ENCODE data around the gene NFIX. TPM values are rescaled to one million over a fixed set of nuclear protein-coding genes. Genes with fewer than 3 reads are reported as not detected.

Gene NFIX
- total and polyA plus RNA-seq, 2 experiments from 2014 or later: 0.06 to 0.14 TPM

DNA sequence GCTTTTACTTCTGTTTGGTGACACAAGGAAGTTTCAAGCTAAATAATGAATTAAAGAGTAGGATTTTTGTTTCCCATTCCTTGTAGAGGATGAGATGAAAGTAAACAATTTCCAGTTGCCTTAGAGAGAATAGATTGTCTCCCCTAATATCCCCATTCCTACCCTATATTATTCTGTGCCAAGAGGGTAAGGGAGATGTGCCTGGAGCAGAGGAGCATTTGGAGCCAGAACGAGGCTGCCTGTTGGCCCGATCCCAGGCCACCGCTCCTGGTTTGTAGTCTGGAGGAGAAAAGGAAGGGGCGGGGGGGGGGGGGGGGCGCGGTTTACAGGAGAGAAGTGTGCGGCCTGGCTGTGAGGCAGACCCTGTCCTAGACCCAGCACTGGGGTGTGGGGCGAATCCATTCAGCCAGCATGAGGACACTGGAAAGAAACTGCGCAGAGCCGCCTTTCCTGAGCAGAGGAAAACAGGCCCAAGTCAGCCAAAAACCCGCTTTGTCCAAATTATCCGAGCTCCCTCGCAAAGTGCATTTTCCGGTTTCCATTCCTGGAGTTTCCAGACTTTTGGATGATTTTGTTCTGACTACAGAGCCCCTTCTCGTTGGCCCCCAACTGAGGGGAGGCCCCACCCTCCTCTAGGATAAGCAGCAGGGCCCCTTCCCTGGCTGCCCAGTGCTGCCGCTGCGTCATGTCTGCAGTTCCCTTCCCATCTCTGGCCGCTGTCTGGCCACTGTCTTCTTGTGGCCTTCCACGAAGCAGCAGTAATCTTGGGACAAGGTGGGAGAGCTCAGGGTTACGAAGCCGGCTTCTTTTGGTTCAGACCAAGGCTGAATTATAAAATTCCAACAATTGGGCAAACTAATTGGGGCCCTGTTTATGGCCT lies 23.0 kb downstream of the NFIX start:
- peaks cover 67% of the 10 kb centered on the region for H3F3A ChIP-seq (replicated peaks; ENCODE audit: low read depth)
- H3K36me3 ChIP-seq (ENCODE audit: insufficient read depth): no peaks in the 10 kb centered on the region
- no peaks in the 10 kb centered on the region for H3K79me2 ChIP-seq (replicated peaks; ENCODE audit: insufficient read depth)
- no peak overlapping the region for H2AFZ ChIP-seq
- no peaks in the 10 kb centered on the region for H3K36me3 Mint-ChIP-seq (ENCODE audit: low read depth)
- peaks cover 100% of the 10 kb centered on the region for H3K27me3 Mint-ChIP-seq (ENCODE audit: insufficient read depth, low read depth, poor library complexity)
- ATAC-seq (peak; percentile 5), DNase-seq (ENCODE audit: low spot score) (peak; percentile 70)
- peaks cover 95% of the 10 kb centered on the region for H3K4me1 ChIP-seq (ENCODE audit: insufficient read depth)
- peak overlapping the region; percentile 24; the same call in 1 of the 3 replicates for H3K4me3 Mint-ChIP-seq
- H3K9me2 ChIP-seq (ENCODE audit: insufficient read depth): no peaks in the 10 kb centered on the region
- no peak overlapping the region for H3K27ac ChIP-seq (ENCODE audit: low read depth)
- H3K4me2 ChIP-seq: peak overlapping the region; percentile 74
- H3K4me1 Mint-ChIP-seq: peaks cover 80% of the 10 kb centered on the region
- peaks cover 98% of the 10 kb centered on the region for H3K27me3 ChIP-seq (ENCODE audit: insufficient read depth)
- H3K9me3 Mint-ChIP-seq: peaks cover 6% of the 10 kb centered on the region
- no peak overlapping the region for H3K27ac Mint-ChIP-seq
- peaks cover 40% of the 10 kb centered on the region for H4K20me1 ChIP-seq (replicated peaks; ENCODE audit: insufficient read depth)
- peak overlapping the region; percentile 42 for H3K4me3 ChIP-seq
- peak; percentile 94 for TF ChIP-seq EZH2 (IDR thresholded peaks at IDR 0.05; ENCODE audit: low read depth, unreplicated experiment)
- no peak for TF ChIP-seq CREB1 (CRISPR knock-in tag; IDR thresholded peaks at IDR 0.05; ENCODE audit: low read depth)

DNA sequence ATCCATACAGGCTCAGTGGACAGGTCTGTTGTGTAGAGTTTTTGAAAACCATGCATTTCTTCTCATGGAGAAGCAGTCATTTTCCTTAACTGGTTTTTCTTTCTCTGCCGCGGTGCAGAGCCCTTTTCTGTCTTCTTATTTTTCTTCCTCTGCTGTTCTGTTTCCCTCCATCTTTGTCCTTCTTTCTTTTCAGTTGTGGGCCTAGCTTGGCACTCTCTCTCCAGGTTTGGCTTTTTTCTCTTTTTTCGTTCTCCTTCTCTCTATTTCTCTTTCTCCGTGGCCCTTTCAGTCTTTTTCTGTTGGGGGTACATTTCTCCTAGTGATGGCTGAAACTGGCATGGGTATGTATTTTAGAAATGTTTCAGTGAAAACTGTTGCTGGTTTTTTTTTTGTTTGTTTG lies 24.1 kb downstream of the NFIX start:
- Histone ChIP-seq H3K4me1 (ENCODE audit: insufficient read depth) (peaks cover 93% of the 10 kb centered on the region), H3K36me3 (ENCODE audit: insufficient read depth) (no peaks in the 10 kb centered on the region), H3K27ac (ENCODE audit: low read depth) (no peak overlapping the region), H3K4me3 (no peak overlapping the region), H2AFZ (no peak overlapping the region), H3K9me2 (ENCODE audit: insufficient read depth) (no peaks in the 10 kb centered on the region), H3F3A (replicated peaks; ENCODE audit: low read depth) (peaks cover 67% of the 10 kb centered on the region), H4K20me1 (replicated peaks; ENCODE audit: insufficient read depth) (peaks cover 36% of the 10 kb centered on the region), H3K79me2 (replicated peaks; ENCODE audit: insufficient read depth) (no peaks in the 10 kb centered on the region), H3K27me3 (ENCODE audit: insufficient read depth) (peaks cover 98% of the 10 kb centered on the region), H3K4me2 (peak overlapping the region; percentile 74)
- ATAC-seq: no peak
- Mint-ChIP-seq H3K27me3 (ENCODE audit: insufficient read depth, low read depth, poor library complexity) (peaks cover 100% of the 10 kb centered on the region), H3K36me3 (ENCODE audit: low read depth) (no peaks in the 10 kb centered on the region), H3K27ac (no peak overlapping the region), H3K4me3 (peak overlapping the region; percentile 17; the same call in 1 of the 3 replicates), H3K4me1 (peaks cover 78% of the 10 kb centered on the region), H3K9me3 (peaks cover 8% of the 10 kb centered on the region)
- no peak for DNase-seq (ENCODE audit: low spot score)
- TF ChIP-seq EZH2 (IDR thresholded peaks at IDR 0.05; ENCODE audit: low read depth, unreplicated experiment) (peak; percentile 66), ZNF114 (CRISPR knock-in tag; IDR thresholded peaks at IDR 0.05) (no peak)

DNA sequence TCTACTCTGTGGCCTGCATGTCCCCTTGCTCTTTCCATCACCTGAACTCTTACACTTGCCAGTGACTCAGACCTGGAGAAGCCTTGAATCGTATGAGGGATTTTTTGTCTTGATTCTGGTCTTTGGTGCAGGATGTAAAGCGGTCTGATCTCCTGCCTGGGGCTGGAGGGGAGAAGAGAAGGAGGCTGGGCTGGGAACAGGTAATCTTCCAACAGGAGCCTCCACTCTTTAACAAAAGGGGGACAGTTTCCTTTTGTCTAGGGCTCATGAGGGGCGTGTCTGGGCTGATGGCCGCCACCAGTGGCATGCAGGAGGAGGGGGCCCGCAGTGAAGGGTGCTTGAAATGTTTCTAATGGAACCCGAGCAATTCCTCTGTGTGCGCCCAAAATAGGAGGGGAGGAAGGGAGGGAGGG lies 24.7 kb downstream of the NFIX start:
- Histone ChIP-seq H3K4me3 (peak overlapping the region; percentile 8; the same call in 1 of the 2 replicates), H3K27me3 (ENCODE audit: insufficient read depth) (peaks cover 98% of the 10 kb centered on the region), H3F3A (replicated peaks; ENCODE audit: low read depth) (peaks cover 67% of the 10 kb centered on the region), H3K4me1 (ENCODE audit: insufficient read depth) (peaks cover 93% of the 10 kb centered on the region), H3K4me2 (peak overlapping the region; percentile 57), H3K27ac (ENCODE audit: low read depth) (no peak overlapping the region), H3K79me2 (replicated peaks; ENCODE audit: insufficient read depth) (no peaks in the 10 kb centered on the region), H3K9me2 (ENCODE audit: insufficient read depth) (no peaks in the 10 kb centered on the region), H4K20me1 (replicated peaks; ENCODE audit: insufficient read depth) (peaks cover 34% of the 10 kb centered on the region), H2AFZ (no peak overlapping the region), H3K36me3 (ENCODE audit: insufficient read depth) (no peaks in the 10 kb centered on the region)
- Mint-ChIP-seq H3K4me1 (peaks cover 78% of the 10 kb centered on the region), H3K36me3 (ENCODE audit: low read depth) (no peaks in the 10 kb centered on the region), H3K9me3 (peaks cover 11% of the 10 kb centered on the region), H3K27me3 (ENCODE audit: insufficient read depth, low read depth, poor library complexity) (peaks cover 100% of the 10 kb centered on the region), H3K27ac (no peak overlapping the region), H3K4me3 (peak overlapping the region; percentile 16; the same call in 2 of the 3 replicates)
- DNase-seq (ENCODE audit: low spot score) (peak; percentile 93), ATAC-seq (peak; percentile 49)
- peak; percentile 66 for TF ChIP-seq EZH2 (IDR thresholded peaks at IDR 0.05; ENCODE audit: low read depth, unreplicated experiment)
- no peak for TF ChIP-seq JUNB (IDR thresholded peaks at IDR 0.05; ENCODE audit: unreplicated experiment)
- TF ChIP-seq ZNF114 (CRISPR knock-in tag; IDR thresholded peaks at IDR 0.05): no peak
- TF ChIP-seq, protein P1, sequence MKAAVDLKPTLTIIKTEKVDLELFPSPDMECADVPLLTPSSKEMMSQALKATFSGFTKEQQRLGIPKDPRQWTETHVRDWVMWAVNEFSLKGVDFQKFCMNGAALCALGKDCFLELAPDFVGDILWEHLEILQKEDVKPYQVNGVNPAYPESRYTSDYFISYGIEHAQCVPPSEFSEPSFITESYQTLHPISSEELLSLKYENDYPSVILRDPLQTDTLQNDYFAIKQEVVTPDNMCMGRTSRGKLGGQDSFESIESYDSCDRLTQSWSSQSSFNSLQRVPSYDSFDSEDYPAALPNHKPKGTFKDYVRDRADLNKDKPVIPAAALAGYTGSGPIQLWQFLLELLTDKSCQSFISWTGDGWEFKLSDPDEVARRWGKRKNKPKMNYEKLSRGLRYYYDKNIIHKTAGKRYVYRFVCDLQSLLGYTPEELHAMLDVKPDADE (IDR thresholded peaks at IDR 0.05): no peak

Data from GM23338 (cell line).